IMR-90 (cell line): ENCODE measurements around the gene SOCS6. TPM values are rescaled to one million over a fixed set of nuclear protein-coding genes. Genes with fewer than 3 reads are reported as not detected.

Experiments used
- ATAC-seq: fragments of 200-7000 bp; cut with Tn5 transposase; 2 replicates; pipeline ENCODE4 v1.9.1; 2020; ENCODE audit warnings: low read depth, mild to moderate bottlenecking, moderate library complexity
- BruUV-seq: library from RNA; stranded (reverse); fragments of 400-500 nt; replicated peaks from 2 replicates; lab custom pipeline; 2021; lab: Mats Ljungman, UMichigan
- CTCF ChIA-PET: fragments of 300-600 bp; formaldehyde crosslinking; extraction: SDS; loops from one replicate; lab custom pipeline; 2021; ENCODE audit warnings: antibody characterized with exemption; lab: Yijun Ruan, JAX
- POLR2A ChIA-PET: fragments of 300-600 bp; sonication (Branson Sonifier 250); formaldehyde crosslinking; loops from one replicate; lab custom pipeline; 2022; ENCODE audit warnings: antibody characterized with exemption; ENCODE audit not compliant: unreplicated experiment; lab: Charles Lee
- DNase-seq: peaks from one replicate; pipeline ENCODE4 v3.0.0; 2013
- H2AFZ ChIP-seq: replicated peaks from 2 replicates; pipeline ENCODE3; 2013; ENCODE audit warnings: low read length, mild to moderate bottlenecking; ENCODE audit not compliant: poor library complexity
- H2AK5ac ChIP-seq: 2 replicates; pipeline ENCODE4 v1.6.1; 2013; ENCODE audit warnings: low read depth, low read length, inconsistent platforms
- H2AK9ac ChIP-seq: replicated peaks from 2 replicates; pipeline ENCODE3; 2013; ENCODE audit warnings: mild to moderate bottlenecking, low read depth, low read length, moderate library complexity; ENCODE audit not compliant: poor library complexity
- H2BK120ac ChIP-seq: 2 replicates; pipeline ENCODE4 v1.6.1; 2013; ENCODE audit warnings: low read depth, low read length, inconsistent platforms
- H2BK15ac ChIP-seq: 3 replicates; pipeline ENCODE4 v1.6.1; 2013; ENCODE audit warnings: low read depth, low read length, inconsistent platforms
- H2BK20ac ChIP-seq: 2 replicates; pipeline ENCODE4 v1.6.1; 2013; ENCODE audit warnings: low read depth, mild to moderate bottlenecking, inconsistent platforms, low read length, moderate library complexity
- H2BK5ac ChIP-seq: 2 replicates; pipeline ENCODE4 v1.6.1; 2013; ENCODE audit warnings: mild to moderate bottlenecking, low read depth, low read length, inconsistent platforms; ENCODE audit not compliant: poor library complexity, severe bottlenecking
- H3K14ac ChIP-seq: replicated peaks from 2 replicates; pipeline ENCODE4 v1.6.1; 2013; ENCODE audit warnings: low read depth, low read length, inconsistent platforms
- H3K18ac ChIP-seq: 2 replicates; pipeline ENCODE4 v1.6.1; 2013; ENCODE audit warnings: low read depth, low read length, control low read depth
- H3K23ac ChIP-seq: 2 replicates; pipeline ENCODE4 v1.6.1; 2013; ENCODE audit warnings: low read depth, low read length, inconsistent platforms
- H3K27ac ChIP-seq: 2 replicates; pipeline ENCODE4 v1.5.1; 2013; ENCODE audit warnings: mild to moderate bottlenecking, control low read depth, low read length; ENCODE audit not compliant: insufficient read depth
- H3K27me3 ChIP-seq: 2 replicates; pipeline ENCODE4 v1.6.1; 2013; ENCODE audit warnings: low read length; ENCODE audit not compliant: control insufficient read depth, insufficient read depth
- H3K36me3 ChIP-seq: 2 replicates; pipeline ENCODE4 v1.6.1; 2013; ENCODE audit warnings: low read length, mixed read lengths; ENCODE audit not compliant: control insufficient read depth, insufficient read depth
- H3K4ac ChIP-seq: 2 replicates; pipeline ENCODE4 v1.6.1; 2013; ENCODE audit warnings: low read depth, low read length, inconsistent platforms
- H3K4me1 ChIP-seq: 2 replicates; pipeline ENCODE4 v1.6.1; 2013; ENCODE audit warnings: low read length, mixed read lengths; ENCODE audit not compliant: control insufficient read depth, insufficient read depth
- H3K4me2 ChIP-seq: 2 replicates; pipeline ENCODE4 v1.6.1; 2013; ENCODE audit warnings: low read depth, mild to moderate bottlenecking, control low read depth, low read length, moderate library complexity
- H3K4me3 ChIP-seq: 2 replicates; pipeline ENCODE4 v1.5.1; 2013; ENCODE audit warnings: low read depth, mild to moderate bottlenecking, control low read depth, low read length, moderate library complexity; ENCODE audit not compliant: insufficient read depth
- H3K56ac ChIP-seq: 2 replicates; pipeline ENCODE4 v1.6.1; 2013; ENCODE audit warnings: low read length, inconsistent platforms; ENCODE audit not compliant: insufficient read depth; ENCODE audit errors: extremely low read depth
- H3K79me1 ChIP-seq, 2 experiments: 2 replicates each; pipeline ENCODE4 v1.6.1; 2013; ENCODE audit warnings: low read length in 2 of 2, inconsistent platforms in 1 of 2, low read depth in 1 of 2
- H3K9ac ChIP-seq: 2 replicates; pipeline ENCODE4 v1.6.1; 2013; ENCODE audit warnings: low read depth, low read length, control low read depth
- H3K9me1 ChIP-seq: 2 replicates; pipeline ENCODE4 v1.6.1; 2013; ENCODE audit warnings: low read length, inconsistent platforms; ENCODE audit not compliant: insufficient read depth
- H3K9me3 ChIP-seq: 2 replicates; pipeline ENCODE4 v1.6.1; 2013; ENCODE audit warnings: low read length; ENCODE audit not compliant: control insufficient read depth, insufficient read depth
- H4K20me1 ChIP-seq: 2 replicates; pipeline ENCODE4 v1.6.1; 2013; ENCODE audit warnings: low read length, inconsistent platforms; ENCODE audit not compliant: insufficient read depth
- H4K5ac ChIP-seq: 2 replicates; pipeline ENCODE4 v1.6.1; 2013; ENCODE audit warnings: mild to moderate bottlenecking, low read depth, low read length, control low read depth
- H4K8ac ChIP-seq, 2 experiments: 2 replicates each; pipeline ENCODE4 v1.6.1; 2013; ENCODE audit warnings: low read depth in 2 of 2, low read length in 2 of 2, control low read depth in 1 of 2, inconsistent platforms in 1 of 2
- H4K91ac ChIP-seq: 2 replicates; pipeline ENCODE4 v1.6.1; 2013; ENCODE audit warnings: low read depth, low read length, inconsistent platforms; ENCODE audit not compliant: insufficient read depth
- BHLHE40 ChIP-seq: fragments of 150-350 bp; IDR thresholded peaks from 2 replicates; pipeline ENCODE4 v1.6.1; 2016; ENCODE audit warnings: mild to moderate bottlenecking, low read depth, low read length
- CEBPB ChIP-seq: IDR thresholded peaks from 2 replicates; pipeline ENCODE4 v1.6.1; 2012; ENCODE audit warnings: low read depth, low read length, improper control_type of control experiment
- CHD1 ChIP-seq: IDR thresholded peaks from 2 replicates; pipeline ENCODE4 v1.6.1; 2012; ENCODE audit warnings: low read depth, low read length, improper control_type of control experiment
- FOS ChIP-seq: fragments of 150-350 bp; IDR thresholded peaks from 2 replicates; pipeline ENCODE4 v1.6.1; 2016; ENCODE audit warnings: low read depth, low read length
- MAFK ChIP-seq: IDR thresholded peaks from 2 replicates; pipeline ENCODE4 v1.6.1; 2012; ENCODE audit warnings: low read depth, low read length, improper control_type of control experiment
- MAZ ChIP-seq: IDR thresholded peaks from 2 replicates; pipeline ENCODE4 v1.6.1; 2012; ENCODE audit warnings: low read depth, mild to moderate bottlenecking, low read length, improper control_type of control experiment, moderate library complexity, borderline replicate concordance
- MXI1 ChIP-seq: IDR thresholded peaks from 2 replicates; pipeline ENCODE4 v1.6.1; 2012; ENCODE audit warnings: low read depth, mild to moderate bottlenecking, low read length, moderate library complexity, borderline replicate concordance
- NFE2L2 ChIP-seq: fragments of 150-350 bp; IDR thresholded peaks from 2 replicates; pipeline ENCODE4 v1.6.1; 2016; ENCODE audit warnings: low read depth, mild to moderate bottlenecking, low read length
- POLR2A ChIP-seq: IDR thresholded peaks from 2 replicates; pipeline ENCODE4 v1.6.1; 2012; ENCODE audit warnings: mild to moderate bottlenecking, low read depth, low read length
- RAD21 ChIP-seq: IDR thresholded peaks from 2 replicates; pipeline ENCODE4 v1.6.1; 2012; ENCODE audit warnings: low read length, improper control_type of control experiment
- RCOR1 ChIP-seq: IDR thresholded peaks from 2 replicates; pipeline ENCODE4 v1.6.1; 2012; ENCODE audit warnings: mild to moderate bottlenecking, low read length, improper control_type of control experiment; ENCODE audit not compliant: insufficient replicate concordance
- RFX5 ChIP-seq: IDR thresholded peaks from 2 replicates; pipeline ENCODE4 v1.8.0; 2012; ENCODE audit warnings: low read depth, mild to moderate bottlenecking, low read length, moderate library complexity
- SMC3 ChIP-seq: fragments of 150-350 bp; IDR thresholded peaks from 2 replicates; pipeline ENCODE4 v1.6.1; 2016; ENCODE audit warnings: low read depth, mild to moderate bottlenecking, antibody characterized with exemption, low read length, moderate library complexity
- WGBS, 2 experiments: methylation state at CpG; one replicate each; pipeline versions ENCODE4 v1.1.5 to v1.1.7; 2013; ENCODE audit warnings: missing lambda C conversion rate in 2 of 2; ENCODE audit not compliant: insufficient read length in 1 of 2; ENCODE audit errors: extremely low coverage in 2 of 2; 5-methylcytosine and 5-hydroxymethylcytosine counted together
- dilution Hi-C: fragments of 300-500 bp; cut with HindIII; formaldehyde crosslinking; loops from one replicate; pipeline ENCODE4 v1.14.3; 2018; ENCODE audit warnings: low sequenced_read_pairs; ENCODE audit not compliant: unreplicated experiment
- in situ Hi-C: fragments of 300-500 bp; cut with MboI; formaldehyde crosslinking; loops from 3 replicates; pipeline ENCODE4 v1.14.3; 2019; ENCODE audit warnings: low sequenced_read_pairs, inconsistent platforms, mixed read lengths
- intact Hi-C: fragments of 100-400 bp; cut with micrococcal nuclease; formaldehyde crosslinking; loops from 2 replicates; pipeline ENCODE4 v1.10.0; 2022
- polyA plus RNA-seq, 3 experiments: library from polyadenylated mRNA; depleted of rRNA; stranded (reverse); fragments of >200 nt; gene quantifications; 2 replicates each; pipeline ENCODE4 v1.2.3, GENCODE V29; 2012; ENCODE audit warnings: low replicate concordance in 1 of 3
- total RNA-seq: library from RNA; depleted of rRNA; stranded (reverse); fragments of >200 nt; gene quantifications from 2 replicates; pipeline ENCODE4 v1.2.3, GENCODE V29; 2012
- TF ChIP-seq, protein P1 (sequence below): fragments of 150-350 bp; IDR thresholded peaks from 2 replicates; pipeline ENCODE4 v1.6.1; 2017; ENCODE audit warnings: mild to moderate bottlenecking, antibody characterized with exemption, low read length, low read depth
- TF ChIP-seq, protein P2 (sequence below): conservative IDR thresholded peaks from 2 replicates; pipeline ENCODE4 v1.5.1; 2012; ENCODE audit warnings: mild to moderate bottlenecking, low read depth, low read length, improper control_type of control experiment
- TF ChIP-seq, protein P3 (sequence below): fragments of 150-350 bp; IDR thresholded peaks from 2 replicates; pipeline ENCODE4 v1.6.1; 2016; ENCODE audit warnings: low read depth, mild to moderate bottlenecking, low read length, moderate library complexity, borderline replicate concordance

SOCS6 gene
- total and polyA plus RNA-seq, 2 of the 4 experiments (the other 2 are of a cell fraction), result 21.3 to 57.4 TPM

DNA sequence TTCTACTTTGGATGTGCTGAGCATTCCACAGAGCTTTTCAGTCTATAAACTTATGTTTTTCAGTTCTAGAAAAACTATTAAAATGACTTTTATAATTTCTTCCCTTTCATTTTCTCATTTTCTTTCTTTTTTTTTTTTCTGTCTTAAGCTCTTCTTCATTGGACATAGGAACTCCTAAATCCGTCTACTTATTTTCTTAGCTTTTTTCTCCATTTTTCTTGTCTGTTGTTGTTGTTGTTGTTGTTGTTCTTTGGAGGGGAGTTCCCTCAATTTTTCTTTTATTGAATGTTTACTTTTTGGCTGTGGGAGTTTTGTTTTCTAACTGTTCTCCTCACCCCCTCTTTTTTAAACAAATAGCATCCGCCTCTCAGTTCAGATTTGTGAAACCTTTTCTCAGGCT lies 7.9 kb downstream of the SOCS6 start:
- ATAC-seq, result no peak
- Histone ChIP-seq H2AK9ac (no peak overlapping the region), H3K27ac (no peak overlapping the region), H2BK15ac (no peak overlapping the region), H3K27me3 (no peaks in the 10 kb centered on the region), H2BK120ac (no peak overlapping the region), H4K20me1 (peaks cover 83% of the 10 kb centered on the region), H3K9me3 (no peaks in the 10 kb centered on the region), H3K4ac (no peak overlapping the region), H3K4me2 (peak overlapping the region; percentile 64), H2AFZ (no peak overlapping the region), H2BK20ac (no peak overlapping the region), H2AK5ac (no peak overlapping the region), H3K14ac (no peak overlapping the region), H3K18ac (no peak overlapping the region), H3K4me1 (peaks cover 22% of the 10 kb centered on the region), H3K23ac (peak overlapping the region; percentile 76; the same call in 1 of the 2 replicates), H3K56ac (no peak overlapping the region), H4K8ac (no peak overlapping the region), H2BK5ac (no peak overlapping the region), H3K4me3 (no peak overlapping the region), H4K91ac (no peak overlapping the region), H4K5ac (no peak overlapping the region), H3K79me1 (peaks cover 0 to 55% of the 10 kb centered on the region in 2 experiments; a peak in 3 of 4 replicates), H3K9ac (no peak overlapping the region; the same call in 1 of the 2 replicates), H3K36me3 (no peaks in the 10 kb centered on the region), H3K9me1 (peaks cover 33% of the 10 kb centered on the region)
- ChIA-PET CTCF (interaction anchor here (0.7 kb wide), 1 partner anchor 125 kb away, joined by 3 read pairs; no protein-coding TSS in a partner anchor), POLR2A (interaction anchor here (0.7 kb wide), 1 partner anchor 643 kb away, joined by 4 read pairs; no protein-coding TSS in a partner anchor)
- in situ Hi-C loops (no loop called here), dilution Hi-C loops (no loop called here), intact Hi-C loops (no loop called here)
- no CpG with 5 or more reads among the region's 2 CpGs for WGBS, 2 experiments
- no peak for DNase-seq
- TF ChIP-seq BHLHE40, result no peak
- no peak for TF ChIP-seq SMC3
- TF ChIP-seq, protein P1, sequence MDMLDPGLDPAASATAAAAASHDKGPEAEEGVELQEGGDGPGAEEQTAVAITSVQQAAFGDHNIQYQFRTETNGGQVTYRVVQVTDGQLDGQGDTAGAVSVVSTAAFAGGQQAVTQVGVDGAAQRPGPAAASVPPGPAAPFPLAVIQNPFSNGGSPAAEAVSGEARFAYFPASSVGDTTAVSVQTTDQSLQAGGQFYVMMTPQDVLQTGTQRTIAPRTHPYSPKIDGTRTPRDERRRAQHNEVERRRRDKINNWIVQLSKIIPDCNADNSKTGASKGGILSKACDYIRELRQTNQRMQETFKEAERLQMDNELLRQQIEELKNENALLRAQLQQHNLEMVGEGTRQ, result no peak
- TF ChIP-seq, protein P2, sequence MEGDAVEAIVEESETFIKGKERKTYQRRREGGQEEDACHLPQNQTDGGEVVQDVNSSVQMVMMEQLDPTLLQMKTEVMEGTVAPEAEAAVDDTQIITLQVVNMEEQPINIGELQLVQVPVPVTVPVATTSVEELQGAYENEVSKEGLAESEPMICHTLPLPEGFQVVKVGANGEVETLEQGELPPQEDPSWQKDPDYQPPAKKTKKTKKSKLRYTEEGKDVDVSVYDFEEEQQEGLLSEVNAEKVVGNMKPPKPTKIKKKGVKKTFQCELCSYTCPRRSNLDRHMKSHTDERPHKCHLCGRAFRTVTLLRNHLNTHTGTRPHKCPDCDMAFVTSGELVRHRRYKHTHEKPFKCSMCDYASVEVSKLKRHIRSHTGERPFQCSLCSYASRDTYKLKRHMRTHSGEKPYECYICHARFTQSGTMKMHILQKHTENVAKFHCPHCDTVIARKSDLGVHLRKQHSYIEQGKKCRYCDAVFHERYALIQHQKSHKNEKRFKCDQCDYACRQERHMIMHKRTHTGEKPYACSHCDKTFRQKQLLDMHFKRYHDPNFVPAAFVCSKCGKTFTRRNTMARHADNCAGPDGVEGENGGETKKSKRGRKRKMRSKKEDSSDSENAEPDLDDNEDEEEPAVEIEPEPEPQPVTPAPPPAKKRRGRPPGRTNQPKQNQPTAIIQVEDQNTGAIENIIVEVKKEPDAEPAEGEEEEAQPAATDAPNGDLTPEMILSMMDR, result no peak
- no peak for TF ChIP-seq CHD1
- no peak for TF ChIP-seq NFE2L2
- TF ChIP-seq, protein P3, sequence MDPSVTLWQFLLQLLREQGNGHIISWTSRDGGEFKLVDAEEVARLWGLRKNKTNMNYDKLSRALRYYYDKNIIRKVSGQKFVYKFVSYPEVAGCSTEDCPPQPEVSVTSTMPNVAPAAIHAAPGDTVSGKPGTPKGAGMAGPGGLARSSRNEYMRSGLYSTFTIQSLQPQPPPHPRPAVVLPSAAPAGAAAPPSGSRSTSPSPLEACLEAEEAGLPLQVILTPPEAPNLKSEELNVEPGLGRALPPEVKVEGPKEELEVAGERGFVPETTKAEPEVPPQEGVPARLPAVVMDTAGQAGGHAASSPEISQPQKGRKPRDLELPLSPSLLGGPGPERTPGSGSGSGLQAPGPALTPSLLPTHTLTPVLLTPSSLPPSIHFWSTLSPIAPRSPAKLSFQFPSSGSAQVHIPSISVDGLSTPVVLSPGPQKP, result no peak
- TF ChIP-seq RCOR1, result no peak
- no peak for TF ChIP-seq CEBPB
- no peak for TF ChIP-seq FOS
- no peak for TF ChIP-seq MAFK
- TF ChIP-seq MAZ, result no peak
- no peak for TF ChIP-seq RFX5
- no peak for TF ChIP-seq MXI1
- TF ChIP-seq POLR2A, result no peak
- TF ChIP-seq RAD21, result no peak
- BruUV-seq, result no TSS peak
